WERI-Rb-1 (cell line): ENCODE measurements around the gene ATP11A.

Experiments
- DNase-seq: peaks from one replicate; pipeline ENCODE4 v3.0.0-alpha.2; 2020
- H3K27ac ChIP-seq: fragments of 250-450 bp; sonication (Bioruptor Pico); 2 replicates; pipeline ENCODE4 v1.5.1; 2020; ENCODE audit warnings: mild to moderate bottlenecking, moderate library complexity
- H3K27me3 ChIP-seq: fragments of 250-450 bp; sonication (Bioruptor Pico); 2 replicates; pipeline ENCODE4 v1.5.1; 2021; ENCODE audit warnings: mild to moderate bottlenecking, low read depth, moderate library complexity; ENCODE audit not compliant: insufficient read depth, severe bottlenecking
- H3K36me3 ChIP-seq: fragments of 250-450 bp; sonication (Bioruptor Pico); 2 replicates; pipeline ENCODE4 v1.5.1; 2020; ENCODE audit warnings: mild to moderate bottlenecking, moderate library complexity
- H3K4me3 ChIP-seq: 2 replicates; pipeline ENCODE4 v1.5.1; 2011; ENCODE audit warnings: low read depth, mild to moderate bottlenecking, control low read depth, low read length
- H3K9me3 ChIP-seq: fragments of 250-450 bp; sonication (Bioruptor Pico); 2 replicates; pipeline ENCODE4 v1.5.1; 2021; ENCODE audit warnings: mild to moderate bottlenecking, moderate library complexity; ENCODE audit not compliant: severe bottlenecking
- TF ChIP-seq, protein P1 (sequence below): IDR thresholded peaks from 2 replicates; pipeline ENCODE4 v1.5.1; 2011; ENCODE audit warnings: low read depth, mild to moderate bottlenecking, control low read depth, inconsistent platforms, low read length

Gene ATP11A

DNA sequence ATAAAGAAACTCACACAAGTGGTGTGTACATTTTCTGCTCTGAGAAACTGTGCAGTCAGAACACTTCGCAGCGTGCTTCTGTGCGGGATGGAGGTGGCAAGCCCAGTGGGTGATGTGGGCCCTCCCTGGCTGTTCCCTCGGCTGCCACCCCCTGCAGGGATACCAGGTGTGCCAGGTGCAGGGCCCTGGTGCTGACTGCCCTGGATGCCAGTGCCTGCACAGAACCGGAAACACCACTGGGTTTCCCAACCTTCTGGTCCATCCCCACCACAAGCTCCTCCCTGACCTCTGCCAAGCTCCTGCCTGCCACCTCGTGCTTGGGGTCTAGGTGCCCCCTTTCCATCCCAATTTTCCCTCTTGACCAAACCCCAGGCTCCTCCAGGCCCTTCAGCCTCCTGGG is 197.3 kb downstream of the ATP11A start:
- H3K4me3 ChIP-seq = no peak overlapping the region
- no peaks in the 10 kb centered on the region for H3K27me3 ChIP-seq
- TF ChIP-seq, protein P1, sequence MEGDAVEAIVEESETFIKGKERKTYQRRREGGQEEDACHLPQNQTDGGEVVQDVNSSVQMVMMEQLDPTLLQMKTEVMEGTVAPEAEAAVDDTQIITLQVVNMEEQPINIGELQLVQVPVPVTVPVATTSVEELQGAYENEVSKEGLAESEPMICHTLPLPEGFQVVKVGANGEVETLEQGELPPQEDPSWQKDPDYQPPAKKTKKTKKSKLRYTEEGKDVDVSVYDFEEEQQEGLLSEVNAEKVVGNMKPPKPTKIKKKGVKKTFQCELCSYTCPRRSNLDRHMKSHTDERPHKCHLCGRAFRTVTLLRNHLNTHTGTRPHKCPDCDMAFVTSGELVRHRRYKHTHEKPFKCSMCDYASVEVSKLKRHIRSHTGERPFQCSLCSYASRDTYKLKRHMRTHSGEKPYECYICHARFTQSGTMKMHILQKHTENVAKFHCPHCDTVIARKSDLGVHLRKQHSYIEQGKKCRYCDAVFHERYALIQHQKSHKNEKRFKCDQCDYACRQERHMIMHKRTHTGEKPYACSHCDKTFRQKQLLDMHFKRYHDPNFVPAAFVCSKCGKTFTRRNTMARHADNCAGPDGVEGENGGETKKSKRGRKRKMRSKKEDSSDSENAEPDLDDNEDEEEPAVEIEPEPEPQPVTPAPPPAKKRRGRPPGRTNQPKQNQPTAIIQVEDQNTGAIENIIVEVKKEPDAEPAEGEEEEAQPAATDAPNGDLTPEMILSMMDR = no peak
- H3K36me3 ChIP-seq = no peaks in the 10 kb centered on the region; the same call in 1 of the 2 replicates
- H3K9me3 ChIP-seq = no peaks in the 10 kb centered on the region
- DNase-seq = no peak
- no peak overlapping the region for H3K27ac ChIP-seq

DNA sequence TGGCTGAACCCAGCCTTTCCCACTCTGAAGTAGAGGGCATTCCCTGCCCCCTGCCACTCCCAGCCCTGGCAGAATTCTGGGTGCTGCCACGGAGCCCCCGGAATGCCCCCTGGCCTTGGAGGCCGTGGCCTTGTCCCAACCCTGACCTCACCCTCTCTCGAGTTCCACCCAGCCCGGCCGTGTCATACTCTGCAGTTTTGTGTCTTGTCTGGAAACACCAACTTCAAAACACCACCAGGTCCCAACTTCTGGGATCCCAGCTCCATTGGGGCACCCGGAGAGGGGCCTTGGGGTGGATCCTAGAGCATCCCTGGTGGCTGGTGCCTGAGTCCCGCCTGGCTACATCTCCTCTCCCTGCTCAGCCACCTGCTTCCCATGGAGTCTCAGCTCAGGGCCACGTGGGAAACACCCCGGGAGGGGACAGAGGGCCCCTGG is 197.7 kb downstream of the ATP11A start:
- TF ChIP-seq, protein P1 = no peak

DNA sequence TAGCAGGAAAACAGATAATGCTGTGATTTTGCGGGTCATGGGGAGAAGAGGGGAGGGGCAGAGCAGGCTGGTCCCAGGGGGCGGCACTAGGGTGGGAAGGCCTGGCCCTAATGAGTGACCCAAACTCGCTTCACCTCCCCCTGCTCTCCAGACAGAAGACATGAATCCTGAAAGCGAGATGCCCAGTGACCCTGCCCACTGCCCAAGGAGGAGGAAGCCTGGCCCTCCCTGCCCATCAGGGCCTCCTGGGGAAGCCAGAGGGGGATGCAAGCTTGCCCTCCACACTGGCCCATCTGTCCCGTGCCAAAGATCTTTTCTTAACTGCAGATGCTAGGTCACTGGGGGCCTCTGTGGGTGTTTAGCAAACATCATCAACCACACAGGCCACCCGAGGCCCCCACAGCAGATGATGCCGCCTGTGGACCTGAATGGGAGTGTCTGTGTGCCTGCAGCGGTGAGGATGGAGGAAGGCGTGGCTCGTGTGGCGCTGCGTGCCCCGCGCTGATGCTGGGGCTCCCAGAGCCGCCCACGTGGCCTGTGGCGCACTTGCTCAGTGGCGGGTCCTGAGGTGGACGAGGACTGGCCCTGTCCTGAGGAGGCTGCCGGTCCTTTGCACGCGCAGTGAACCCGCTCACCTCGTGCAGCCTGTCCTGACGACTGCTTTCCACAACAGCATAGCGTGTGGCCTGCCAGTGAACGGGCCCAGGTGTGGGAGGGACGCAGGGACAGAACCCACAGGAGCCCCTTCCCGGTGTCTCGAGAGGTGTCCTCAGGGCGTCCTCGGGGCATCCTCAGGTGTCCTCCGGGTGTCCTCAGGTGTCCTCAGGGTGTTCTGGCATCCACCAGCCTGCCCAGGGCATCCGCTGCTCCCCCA is 198.6 kb downstream of the ATP11A start:
- TF ChIP-seq, protein P1 = no peak
- Histone ChIP-seq H3K27me3 (no peaks in the 10 kb centered on the region), H3K36me3 (no peaks in the 10 kb centered on the region; the same call in 1 of the 2 replicates), H3K27ac (no peak overlapping the region), H3K4me3 (no peak overlapping the region), H3K9me3 (no peaks in the 10 kb centered on the region)
- peak; percentile 21 for DNase-seq

More for the DNA sequence above, 197.7 kb downstream of the ATP11A start:
- DNase-seq = peak; percentile 18
- H3K27me3 ChIP-seq = no peaks in the 10 kb centered on the region
- H3K36me3 ChIP-seq = no peaks in the 10 kb centered on the region; the same call in 1 of the 2 replicates
- H3K9me3 ChIP-seq = no peaks in the 10 kb centered on the region
- H3K4me3 ChIP-seq = no peak overlapping the region
- H3K27ac ChIP-seq = no peak overlapping the region

DNA sequence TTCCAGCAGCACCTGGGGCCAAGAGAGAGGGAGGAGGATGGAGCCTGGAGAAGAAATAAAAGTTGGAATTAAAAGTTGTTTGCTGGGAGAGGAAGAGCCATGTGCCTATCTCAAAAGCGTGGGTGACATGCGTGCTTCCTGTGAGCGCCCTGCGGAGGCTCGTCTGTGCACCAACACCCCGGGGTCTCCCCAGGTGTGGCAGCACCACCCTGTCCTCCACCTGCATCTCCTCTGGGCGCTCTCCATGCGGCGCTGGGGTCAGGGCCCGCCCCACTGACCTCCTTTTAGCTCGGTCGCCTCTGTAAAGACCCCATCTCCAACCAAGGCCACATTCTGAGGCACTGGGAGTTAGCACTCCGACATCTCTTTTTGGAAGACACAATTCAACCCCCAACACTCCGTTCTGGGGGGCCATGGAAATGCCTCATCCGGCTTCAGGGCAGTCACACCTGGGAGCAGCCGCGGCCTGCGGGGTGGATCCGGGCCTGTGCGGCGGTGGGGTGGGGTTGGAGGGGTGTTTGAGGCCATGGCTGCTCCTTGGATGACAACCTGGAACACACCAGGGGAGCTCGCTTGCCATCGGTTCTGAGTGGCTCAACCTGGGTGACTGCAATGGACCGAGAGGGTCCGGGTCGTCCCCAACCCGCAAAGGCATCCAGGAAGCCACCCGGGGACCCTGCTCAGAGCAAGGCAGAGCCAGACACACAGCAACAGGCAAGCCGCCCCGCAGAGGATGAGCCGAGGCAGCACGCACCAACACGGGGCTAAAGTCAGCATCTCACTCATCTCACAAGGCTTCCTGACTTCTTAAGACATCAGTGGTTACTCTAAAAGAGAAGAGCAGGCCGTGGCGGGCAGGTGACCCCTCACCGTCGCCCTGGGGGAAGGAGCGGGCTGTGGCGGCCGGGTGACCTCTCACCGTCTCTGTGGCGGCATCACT is 199.8 kb downstream of the ATP11A start:
- Histone ChIP-seq H3K27ac (no peak overlapping the region), H3K9me3 (no peaks in the 10 kb centered on the region), H3K27me3 (no peaks in the 10 kb centered on the region), H3K36me3 (no peaks in the 10 kb centered on the region; the same call in 1 of the 2 replicates), H3K4me3 (no peak overlapping the region)
- TF ChIP-seq, protein P1 = no peak
- no peak for DNase-seq

DNA sequence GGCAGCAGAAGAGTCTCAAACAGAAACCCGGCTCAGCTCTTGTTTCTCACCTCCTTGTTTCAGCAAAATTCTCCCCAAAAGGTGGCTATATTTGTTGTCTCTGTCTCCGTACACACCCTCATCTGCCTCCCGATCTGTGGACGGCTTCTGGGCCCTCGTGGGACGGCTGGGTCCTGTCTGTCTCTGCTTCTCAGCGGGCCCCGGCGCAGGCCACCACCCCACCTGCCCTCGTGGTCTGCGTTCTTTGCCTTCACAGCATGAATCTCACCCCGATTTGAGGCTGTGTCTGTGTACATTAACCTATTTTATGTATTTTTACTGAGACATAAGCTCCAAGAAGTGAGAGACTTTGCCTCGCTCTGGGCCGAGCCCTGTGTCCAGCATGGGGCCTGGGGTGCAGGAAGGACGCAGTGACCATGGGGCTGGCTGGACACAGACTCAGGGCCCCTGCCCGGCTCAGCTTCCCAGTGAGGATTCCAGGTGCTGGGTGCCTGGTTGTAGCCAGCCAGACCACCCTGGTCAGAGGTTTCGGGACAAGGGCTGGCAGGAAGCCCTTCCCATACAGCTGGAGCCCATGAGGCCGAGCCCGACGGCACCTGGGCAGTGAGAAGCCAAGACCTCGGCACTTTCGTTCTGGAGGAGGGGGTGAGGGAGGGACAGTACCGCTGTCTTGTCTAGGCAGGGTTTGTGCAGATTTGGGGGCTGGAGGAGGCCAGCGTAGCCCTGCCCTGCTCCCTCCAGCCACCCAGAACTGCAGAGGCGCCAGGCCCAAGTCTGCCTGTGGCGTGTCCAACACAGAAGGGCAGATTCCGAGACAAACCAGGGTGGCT is 200.7 kb downstream of the ATP11A start:
- no peaks in the 10 kb centered on the region for H3K27me3 ChIP-seq
- TF ChIP-seq, protein P1 = no peak

More for the DNA sequence above, 200.7 kb downstream of the ATP11A start:
- H3K36me3 ChIP-seq = no peaks in the 10 kb centered on the region
- DNase-seq = no peak
- no peaks in the 10 kb centered on the region for H3K9me3 ChIP-seq
- H3K4me3 ChIP-seq = no peak overlapping the region
- no peak overlapping the region for H3K27ac ChIP-seq
